GM18870 (cell line): ENCODE measurements around the gene TRAK1.

Experiments
- ATAC-seq: cut with Tn5 transposase; IDR thresholded peaks from one replicate; pipeline ENCODE4 v1.9.1; 2021; ENCODE audit warnings: moderate library complexity; ENCODE audit not compliant: unreplicated experiment

The TRAK1 gene

GRCh38 chr3:42270561-42270960 is 179.4 kb downstream of the TRAK1 start:
- no peak for ATAC-seq

- no peak for ATAC-seq
Observed at GRCh38 chr3:42271786-42272185, 180.6 kb downstream of the TRAK1 start.

- ATAC-seq: no peak
Observed at GRCh38 chr3:42273361-42273760, 182.2 kb downstream of the TRAK1 start.

GRCh38 chr3:42274266-42274665 is 183.1 kb downstream of the TRAK1 start:
- no peak for ATAC-seq

GRCh38 chr3:42275217-42275616 is 184.1 kb downstream of the TRAK1 start:
- no peak for ATAC-seq
